ENCODE results near the gene GTF2F1. TPM values are rescaled to one million over a fixed set of nuclear protein-coding genes. Genes with fewer than 3 reads are reported as not detected.

GTF2F1 gene
- total RNA-seq, 2 donors from 2014 or later = 23.7 to 33.0 TPM

- H3K9me3 ChIP-seq = no peaks in the 10 kb centered on the region
- H3K4me1 ChIP-seq = no peaks in the 10 kb centered on the region
- no peak for DNase-seq (ENCODE audit: low spot score)
- no peaks in the 10 kb centered on the region for H3K36me3 ChIP-seq
- H3K4me3 ChIP-seq = no peak within 1 kb of the TSS
- TF ChIP-seq CTCF (IDR thresholded peaks at IDR 0.05) = no peak
- no peaks in the 10 kb centered on the region for H3K27me3 ChIP-seq
- no peak within 1 kb of the TSS for H3K27ac ChIP-seq
Observed at GRCh38 chr19:6333439-6333838, 59.5 kb downstream of the GTF2F1 start, which contains the start of gene ACER1. Gene ACER1, minus strand, starts transcription at chr19:6333612. Its CDS starts 61 bp downstream, at chr19:6333551.

Small RNA genes within 50 kb of the gene (microRNA-seq; reads per million reads assigned to microRNA genes)
- gene MIR3940 (ENCODE audit: borderline number of aligned reads in 2 of 2, borderline replicate concordance in 1 of 2) = 0 to 2.8 reads per million in 2 donors
- 0 reads per million in 2 donors for gene MIR6790 (ENCODE audit: borderline number of aligned reads in 2 of 2, borderline replicate concordance in 1 of 2)
- gene MIR6885 (ENCODE audit: borderline number of aligned reads in 2 of 2, borderline replicate concordance in 1 of 2) = 0 to 0.71 reads per million in 2 donors

Other genes starting within 250 kb of the GTF2F1 start
- 10 to 100 TPM; 21.2 to 36.9 TPM for gene MLLT1, start 113.2 kb downstream of the GTF2F1 start, total RNA-seq
- under 1 TPM in 1 of 2 donors, not detected in 1; 0.24 TPM for gene ACER1, start 59.6 kb downstream of the GTF2F1 start, total RNA-seq
- 100 to 1,000 TPM in 1 of 2 donors, 10 to 100 TPM in 1; 83.7 to 104 TPM for gene CLPP, start 31.6 kb downstream of the GTF2F1 start, total RNA-seq
- 10 to 100 TPM; 71.7 to 93.7 TPM for gene ALKBH7, start 20.4 kb downstream of the GTF2F1 start, total RNA-seq
- gene PSPN, start 17.2 kb downstream of the GTF2F1 start, total RNA-seq = under 1 TPM; 0.82 to 0.98 TPM
- gene KHSRP, start 31.6 kb upstream of the GTF2F1 start, total RNA-seq = 10 to 100 TPM; 55.3 to 95.7 TPM
- gene SLC25A41, start 40.6 kb upstream of the GTF2F1 start, total RNA-seq = not detected
- gene SLC25A23, start 66.6 kb upstream of the GTF2F1 start, total RNA-seq = 100 to 1,000 TPM in 1 of 2 donors, 10 to 100 TPM in 1; 88.7 to 103 TPM
- 1 to 10 TPM in 1 of 2 donors, under 1 TPM in 1; 0.33 to 2.5 TPM for gene CRB3, start 71.1 kb upstream of the GTF2F1 start, total RNA-seq
- gene DENND1C, start 88.6 kb upstream of the GTF2F1 start, total RNA-seq = under 1 TPM; 0.30 to 0.75 TPM
- 1 to 10 TPM in 1 of 2 donors, under 1 TPM in 1; 0.83 to 2.3 TPM for gene TUBB4A, start 109.1 kb upstream of the GTF2F1 start, total RNA-seq
- gene TNFSF9, start 137.9 kb upstream of the GTF2F1 start, total RNA-seq = under 1 TPM in 1 of 2 donors, not detected in 1; 0.43 TPM
- not detected for gene CD70, start 198.0 kb upstream of the GTF2F1 start, total RNA-seq